Parathyroid adenoma (tissue), 2 donors: Measurements from ENCODE around the gene RGS12.

Experiments used
- H2AFZ ChIP-seq: fragments of 300-600 bp; sonication (generic); one replicate; pipeline ENCODE4 v1.7.0; 2017; ENCODE audit warnings: antibody characterized with exemption, mild to moderate bottlenecking
- H3K27ac ChIP-seq: fragments of 300-600 bp; sonication (generic); one replicate; pipeline ENCODE4 v1.7.0; 2017
- H3K27me3 ChIP-seq: fragments of 300-600 bp; sonication (generic); one replicate; pipeline ENCODE4 v1.7.0; 2017; ENCODE audit warnings: low read length; ENCODE audit not compliant: control insufficient read depth, insufficient read depth
- H3K36me3 ChIP-seq: fragments of 300-600 bp; sonication (generic); one replicate; pipeline ENCODE4 v1.7.0; 2017; ENCODE audit warnings: low read length; ENCODE audit not compliant: control insufficient read depth, insufficient read depth
- H3K4me1 ChIP-seq: fragments of 300-600 bp; sonication (generic); one replicate; pipeline ENCODE4 v1.7.0; 2017; ENCODE audit warnings: control low read depth
- H3K4me2 ChIP-seq: fragments of 300-600 bp; sonication (generic); one replicate; pipeline ENCODE4 v1.7.0; 2017; ENCODE audit warnings: low read length
- H3K4me3 ChIP-seq: fragments of 300-600 bp; sonication (generic); one replicate; pipeline ENCODE4 v1.7.0; 2017; ENCODE audit warnings: low read depth, low read length
- H3K79me2 ChIP-seq: fragments of 300-600 bp; sonication (generic); one replicate; pipeline ENCODE4 v1.7.0; 2017; ENCODE audit warnings: control low read depth
- H3K9ac ChIP-seq: fragments of 300-600 bp; sonication (generic); one replicate; pipeline ENCODE4 v1.7.0; 2017; ENCODE audit warnings: mild to moderate bottlenecking
- H3K9me3 ChIP-seq: fragments of 300-600 bp; sonication (generic); one replicate; pipeline ENCODE4 v1.7.0; 2017; ENCODE audit warnings: low read length; ENCODE audit not compliant: control insufficient read depth
- CTCF ChIP-seq: fragments of 300-600 bp; sonication (generic); IDR thresholded peaks from one replicate; pipeline ENCODE4 v1.7.0; 2017; ENCODE audit warnings: antibody characterized with exemption, mild to moderate bottlenecking
- donor health status: primary hyperparathyroidism.

The RGS12 gene

GRCh38 chr4:3292571-3293400, at the start of gene RGS12:
TSS of gene RGS12 (plus strand) at chr4:3293021. CDS start at chr4:3316171, 23,150 bp downstream.
- Histone ChIP-seq H3K9me3 (no peaks in the 10 kb centered on the region), H3K79me2 (no peaks in the 10 kb centered on the region), H3K27ac (peak within 1 kb of the TSS; percentile 86), H2AFZ (peak within 1 kb of the TSS; percentile 87), H3K27me3 (no peaks in the 10 kb centered on the region), H3K4me2 (peak within 1 kb of the TSS; percentile 94), H3K4me3 (peak within 1 kb of the TSS; percentile 83), H3K36me3 (no peaks in the 10 kb centered on the region), H3K4me1 (no peaks in the 10 kb centered on the region), H3K9ac (peak within 1 kb of the TSS; percentile 6)
- no peak for TF ChIP-seq CTCF

GRCh38 chr4:3243136-3243780, 49.6 kb upstream of the RGS12 start:
- no peak overlapping the region for H2AFZ ChIP-seq
- H3K4me2 ChIP-seq = no peak overlapping the region
- H3K27ac ChIP-seq = no peak overlapping the region
- H3K27me3 ChIP-seq = no peaks in the 10 kb centered on the region
- H3K4me1 ChIP-seq = no peaks in the 10 kb centered on the region
- no peak overlapping the region for H3K4me3 ChIP-seq
- no peak for TF ChIP-seq CTCF
- no peaks in the 10 kb centered on the region for H3K9me3 ChIP-seq
- no peaks in the 10 kb centered on the region for H3K79me2 ChIP-seq
- no peak overlapping the region for H3K9ac ChIP-seq
- no peaks in the 10 kb centered on the region for H3K36me3 ChIP-seq

- no peak for TF ChIP-seq CTCF
- H2AFZ ChIP-seq = no peak overlapping the region
- no peaks in the 10 kb centered on the region for H3K36me3 ChIP-seq
- H3K4me2 ChIP-seq = no peak overlapping the region
- no peaks in the 10 kb centered on the region for H3K27me3 ChIP-seq
- no peaks in the 10 kb centered on the region for H3K9me3 ChIP-seq
- no peak overlapping the region for H3K4me3 ChIP-seq
- no peak overlapping the region for H3K27ac ChIP-seq
- H3K79me2 ChIP-seq = no peaks in the 10 kb centered on the region
- no peak overlapping the region for H3K9ac ChIP-seq
- H3K4me1 ChIP-seq = no peaks in the 10 kb centered on the region
Observed at GRCh38 chr4:3244002-3244401, 48.8 kb upstream of the RGS12 start.

GRCh38 chr4:3244747-3245146, 48.1 kb upstream of the RGS12 start:
- Histone ChIP-seq H3K4me1 (no peaks in the 10 kb centered on the region), H3K27me3 (no peaks in the 10 kb centered on the region), H3K4me3 (no peak overlapping the region), H3K27ac (no peak overlapping the region), H3K9me3 (no peaks in the 10 kb centered on the region), H3K4me2 (no peak overlapping the region), H2AFZ (no peak overlapping the region), H3K9ac (no peak overlapping the region), H3K36me3 (no peaks in the 10 kb centered on the region), H3K79me2 (no peaks in the 10 kb centered on the region)
- no peak for TF ChIP-seq CTCF
